VCaP (cell line): Measurements from ENCODE around the gene ITPR2.
"Not testable (repeated sequence)": the region's sequence is repeated elsewhere in the genome, so short reads cannot be mapped to it uniquely, and the experiment has no call there.

Source experiments
- H3K27ac ChIP-seq: fragments of 450-650 bp; 2 replicates; pipeline ENCODE4 v1.5.1; 2017
- CTCF ChIP-seq: fragments of 450-650 bp; conservative IDR thresholded peaks from 2 replicates; pipeline ENCODE4 v1.5.1; 2017; ENCODE audit warnings: mild to moderate bottlenecking, moderate library complexity

The ITPR2 gene

DNA sequence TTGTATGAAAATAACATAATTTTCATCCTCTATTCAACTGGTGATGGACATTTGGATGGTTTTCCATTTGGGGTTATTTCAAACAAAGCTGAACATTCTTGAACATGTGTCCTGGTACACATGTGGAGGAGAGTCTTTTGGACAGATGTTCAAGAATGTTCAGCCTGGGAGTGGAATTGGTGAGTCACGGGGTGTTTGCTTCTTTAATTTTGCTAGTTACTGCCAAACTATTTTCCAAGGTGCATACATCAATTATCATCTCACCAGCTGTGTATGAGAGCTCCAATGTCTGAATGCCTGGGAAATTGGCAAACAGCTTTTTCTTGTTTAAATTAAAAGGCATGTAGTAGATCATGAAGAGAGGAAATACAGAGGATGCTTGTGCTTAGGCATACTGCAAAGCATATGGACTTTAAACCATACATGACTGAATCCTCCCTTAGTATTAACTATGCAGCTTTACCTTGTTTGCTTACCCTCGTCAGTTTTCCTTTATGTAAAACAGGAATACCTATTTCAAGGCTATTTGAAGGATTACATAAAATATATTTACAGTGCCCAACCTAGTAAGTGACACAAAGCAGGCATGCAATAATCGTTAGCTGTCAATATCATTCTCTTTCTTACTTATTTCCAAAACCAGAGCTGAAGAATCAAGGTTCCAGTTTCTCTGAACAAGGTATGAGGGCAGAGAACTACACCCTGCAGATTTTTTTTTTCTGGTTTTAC is 152.1 kb downstream of the ITPR2 start:
- H3K27ac ChIP-seq: no peak overlapping the region
- TF ChIP-seq CTCF: no peak

DNA sequence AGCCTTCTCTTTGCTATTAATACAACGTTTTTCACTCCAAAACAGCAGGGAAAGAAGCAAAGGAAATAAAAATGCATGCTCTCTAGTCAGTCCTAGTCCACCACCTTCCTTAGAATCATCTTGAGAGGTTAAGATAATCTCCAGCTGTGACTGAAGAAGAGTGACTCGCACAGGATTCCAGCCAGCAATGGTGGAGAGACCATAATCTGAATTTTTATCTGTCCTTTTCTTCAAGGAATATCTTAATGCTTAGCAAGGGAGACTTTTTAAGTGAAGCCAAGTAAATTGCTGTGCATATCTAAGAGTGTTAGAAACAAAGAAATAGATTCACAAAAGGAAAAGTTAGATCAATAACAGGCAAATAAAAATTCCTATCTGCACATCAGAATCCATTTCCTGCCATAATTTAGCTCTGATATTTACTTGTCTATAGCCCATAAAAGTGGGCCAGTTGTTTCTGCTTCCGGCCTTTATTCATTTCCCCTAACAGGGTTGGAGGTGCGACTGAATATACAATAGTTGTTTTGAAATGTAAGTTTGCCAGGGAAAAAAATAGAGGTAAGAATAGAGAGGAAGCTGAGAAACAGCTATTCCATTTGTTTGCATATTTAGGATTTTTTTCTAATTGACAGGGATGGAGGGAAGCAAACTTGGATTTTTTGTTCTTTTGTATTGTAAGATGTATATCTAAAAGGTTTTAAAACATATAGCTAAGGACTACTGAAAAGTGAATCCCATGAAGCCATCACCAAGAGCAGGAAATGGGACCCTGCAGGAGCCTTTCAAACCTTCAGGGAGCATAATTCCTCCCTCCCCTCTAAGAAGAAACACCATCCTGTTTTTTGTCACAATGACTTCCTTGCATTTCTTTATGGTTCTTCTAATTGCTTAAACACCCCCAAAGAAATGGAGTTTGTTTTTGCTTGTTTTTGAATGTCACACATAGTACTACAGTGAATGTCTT is 154.0 kb downstream of the ITPR2 start:
- no peak for TF ChIP-seq CTCF
- peak overlapping the region; percentile 88 for H3K27ac ChIP-seq

- H3K27ac ChIP-seq: not testable (repeated sequence)
These were observed 161.5 kb downstream of the ITPR2 start for GRCh38 chr12:26671487-26671886.

DNA sequence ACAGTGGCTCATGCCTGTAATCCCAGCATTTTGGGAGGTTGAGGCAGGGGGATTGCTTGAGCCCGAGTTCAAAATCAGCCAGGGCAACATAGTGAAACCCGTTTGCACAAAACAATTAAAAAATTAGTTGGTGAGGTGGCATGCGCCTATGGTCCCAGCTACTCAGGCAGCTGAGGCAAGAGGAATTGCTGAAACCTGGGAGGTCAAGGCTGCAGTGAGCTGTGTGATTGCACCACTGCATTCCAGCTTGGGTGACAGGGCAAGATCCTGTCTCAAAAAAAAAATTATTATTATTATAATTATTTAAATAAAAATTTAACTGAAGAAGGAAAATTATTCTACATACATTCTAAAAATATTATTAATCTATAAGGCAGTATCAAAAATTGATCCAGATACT is 164.1 kb downstream of the ITPR2 start:
- TF ChIP-seq CTCF: no peak
- H3K27ac ChIP-seq: no peak overlapping the region

GRCh38 chr12:26668230-26668629 is 164.8 kb downstream of the ITPR2 start:
- no peak for TF ChIP-seq CTCF
- H3K27ac ChIP-seq: no peak overlapping the region

DNA sequence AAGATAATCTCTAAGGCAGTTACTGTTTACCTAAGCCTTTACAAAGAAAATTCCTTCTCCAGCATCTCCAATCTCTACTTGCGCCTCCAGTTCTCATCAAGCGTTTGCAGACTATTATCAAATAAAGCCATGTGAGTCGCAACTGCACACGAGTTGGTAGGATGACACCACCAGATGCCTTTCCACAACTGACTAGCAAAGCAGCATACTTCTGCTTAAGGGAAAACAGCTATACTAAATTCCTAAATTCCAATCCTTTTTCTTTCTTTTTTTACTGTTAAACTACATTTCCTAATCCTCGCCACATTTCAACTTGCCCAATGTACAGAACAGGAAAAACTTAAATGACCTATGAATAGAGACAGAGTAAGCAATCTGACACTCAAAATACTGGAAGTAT is 166.7 kb downstream of the ITPR2 start:
- no peak overlapping the region for H3K27ac ChIP-seq
- TF ChIP-seq CTCF: no peak

DNA sequence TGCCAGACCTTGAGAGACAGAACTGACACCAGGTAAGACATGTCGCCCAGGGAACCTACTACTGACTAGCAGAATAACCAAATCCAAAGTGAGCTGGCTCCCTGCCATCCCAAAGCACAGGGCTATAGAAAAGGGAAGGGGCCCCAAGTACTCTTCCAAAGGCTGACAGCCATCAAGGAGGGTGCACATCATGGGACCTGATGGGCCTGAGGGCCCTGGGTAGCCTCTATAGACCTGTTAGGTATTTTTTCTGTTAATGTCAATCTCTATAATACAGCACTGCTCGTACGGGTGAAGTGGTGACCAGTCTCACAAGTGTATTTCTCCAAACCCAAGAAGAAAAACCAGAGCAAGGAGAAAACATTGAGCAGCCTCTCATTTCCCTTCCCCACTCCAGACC is 171.6 kb downstream of the ITPR2 start:
- no peak for TF ChIP-seq CTCF
- H3K27ac ChIP-seq: no peak overlapping the region
